ENCODE data around the gene SEC31B. TPM values are rescaled to one million over a fixed set of nuclear protein-coding genes. Genes with fewer than 3 reads are reported as not detected.
A peak's percentile ranks its signal among the peaks of the same experiment; 100 is the strongest.

The SEC31B gene
- total and polyA plus RNA-seq, 11 donors: 1.9 to 11.5 (median 7.0) TPM

- WGBS, 4 donors: 75 to 89% (median 84%) methylated on average over 2 of the region's 2 CpGs
- DNase-seq: no peak
These were observed 2.8 kb downstream of the SEC31B start for GRCh38 chr10:100516847-100517246.

DNA sequence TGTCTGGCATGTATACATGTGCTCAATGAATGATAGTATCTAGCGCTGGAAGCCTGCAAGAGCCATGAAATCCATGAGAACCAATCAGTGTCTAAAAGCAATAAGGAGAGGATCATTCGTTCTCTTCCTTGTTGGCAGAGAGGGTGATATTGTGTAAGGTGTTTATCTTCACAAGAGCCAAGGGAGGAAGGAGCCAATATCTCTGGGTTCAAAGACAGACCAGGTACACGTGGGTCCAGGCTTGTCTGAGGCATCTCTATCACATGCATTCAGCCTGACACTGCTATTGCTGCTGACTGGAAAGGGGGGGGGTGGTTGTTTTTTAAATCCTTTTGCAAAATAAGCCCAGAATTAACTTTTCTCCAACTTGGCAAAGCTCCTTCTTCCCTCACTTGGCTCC, 4.0 kb downstream of the SEC31B start:
- no peak for ATAC-seq
- Histone ChIP-seq H3K27ac (no peak overlapping the region), H3K36me3 (peaks cover 0 to 38% (median 19%) of the 10 kb centered on the region in 9 donors), H3K27me3 (peaks cover 0 to 5% (median 0%) of the 10 kb centered on the region in 9 donors), H3K4me1 (peaks cover 0 to 19% (median 10%) of the 10 kb centered on the region in 12 donors), H3K9me3 (no peaks in the 10 kb centered on the region), H3K4me3 (no peak overlapping the region)
- DNase-seq: no peak
- no peak for TF ChIP-seq CTCF (IDR thresholded peaks at IDR 0.05)
- TF ChIP-seq POLR2A (IDR thresholded peaks at IDR 0.05): no peak
- WGBS, 4 donors: 85 to 98% (median 90%) methylated on average over 3 of the region's 3 CpGs
- intact Hi-C loops (cut with DNase I): loop anchor here in 8 of 10 donors (5.0 to 10.0 kb wide), 6 partner anchors 33 to 211 kb away; partner anchors contain the start of gene PKD2L1 (in 1 of the 8)

More at GRCh38 chr10:100516847-100517246, 2.8 kb downstream of the SEC31B start:
- no peak for ATAC-seq
- Histone ChIP-seq H3K4me1 (peaks cover 0 to 18% (median 10%) of the 10 kb centered on the region in 12 donors), H3K9me3 (no peaks in the 10 kb centered on the region), H3K27me3 (peaks cover 0 to 5% (median 0%) of the 10 kb centered on the region in 9 donors), H3K4me3 (no peak overlapping the region), H3K27ac (no peak overlapping the region), H3K36me3 (peaks cover 0 to 27% (median 13%) of the 10 kb centered on the region in 9 donors)
- peak in 3 of 12 donors; percentile 6 to 18 (median 10) for TF ChIP-seq CTCF (IDR thresholded peaks at IDR 0.05)
- no peak for TF ChIP-seq POLR2A (IDR thresholded peaks at IDR 0.05)
- intact Hi-C loops (cut with DNase I): loop anchor here in 8 of 10 donors (5.0 to 10.0 kb wide), 6 partner anchors 35 to 212 kb away; partner anchors contain the start of gene PKD2L1 (in 1 of the 8)

GRCh38 chr10:100510533-100511308, 8.9 kb downstream of the SEC31B start:
- WGBS, 4 donors: 85 to 91% (median 90%) methylated on average over 7 of the region's 7 CpGs
- H3K36me3 ChIP-seq: peaks cover 0 to 78% (median 41%) of the 10 kb centered on the region in 9 donors
- intact Hi-C loops (cut with DNase I): loop anchor here in 4 of 10 donors (10.0 kb wide), 3 partner anchors 76 to 206 kb away; partner anchors contain the start of gene PKD2L1 (in 1 of the 4)

More at GRCh38 chr10:100510533-100511308, 8.9 kb downstream of the SEC31B start:
- no peaks in the 10 kb centered on the region for H3K9me3 ChIP-seq
- H3K27me3 ChIP-seq: no peaks in the 10 kb centered on the region
- TF ChIP-seq POLR2A (IDR thresholded peaks at IDR 0.05) (no peak), CTCF (IDR thresholded peaks at IDR 0.05) (no peak)
- DNase-seq (no peak), ATAC-seq (peak in 3 of 4 donors; percentile 11 to 22 (median 15))
- peaks cover 0 to 22% (median 0%) of the 10 kb centered on the region in 12 donors for H3K4me1 ChIP-seq
- H3K27ac ChIP-seq: peak overlapping the region in 1 of 12 donors; percentile 51
- no peak overlapping the region for H3K4me3 ChIP-seq
